ENCODE results near the gene DENND4A.
"Not testable (repeated sequence)": the region's sequence is repeated elsewhere in the genome, so short reads cannot be mapped to it uniquely, and the experiment has no call there.

The DENND4A gene

DNA sequence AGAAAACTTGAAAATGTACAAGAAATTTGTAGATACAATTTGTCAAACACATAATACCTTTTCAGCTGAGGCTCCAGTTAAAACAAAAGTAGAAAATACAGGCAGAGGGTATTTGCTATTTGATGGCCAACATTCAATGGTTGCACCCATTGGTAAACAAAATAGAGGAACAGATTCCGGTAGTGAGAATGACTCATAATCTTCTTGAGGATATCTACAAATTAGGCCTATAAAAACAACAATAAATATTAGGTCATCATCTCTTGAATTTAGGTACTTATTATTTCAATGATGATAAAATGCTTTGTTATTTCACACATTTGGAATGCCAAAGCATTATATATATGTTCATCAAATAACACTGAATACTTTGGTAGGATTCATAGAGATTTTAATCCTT, 53.4 kb downstream of the DENND4A start:
- Histone ChIP-seq H3K79me2 (ENCODE audit: control insufficient read depth, low read length) (no peaks in the 10 kb centered on the region), H3K9me2 (replicated peaks; ENCODE audit: control insufficient read depth, low read length) (no peaks in the 10 kb centered on the region), H3F3A (ENCODE audit: control insufficient read depth, insufficient read depth) (no peaks in the 10 kb centered on the region), H4K20me1 (ENCODE audit: control insufficient read depth, insufficient read depth, low read depth, low read length) (no peaks in the 10 kb centered on the region), H3K4me3 (ENCODE audit: low read length) (no peak overlapping the region), H3K4me1 (ENCODE audit: control insufficient read depth, low read length) (no peaks in the 10 kb centered on the region), H3K36me3 (ENCODE audit: control insufficient read depth, low read length) (peaks cover 74% of the 10 kb centered on the region), H3K27me3 (ENCODE audit: control insufficient read depth, low read length) (no peaks in the 10 kb centered on the region), H3K4me2 (ENCODE audit: low read length) (no peak overlapping the region), H3K27ac (ENCODE audit: low read depth, low read length) (no peak overlapping the region), H3K9me3 (ENCODE audit: control insufficient read depth, insufficient read depth, low read length) (no peaks in the 10 kb centered on the region)
- TF ChIP-seq CTCF (IDR thresholded peaks at IDR 0.05; ENCODE audit: low read depth, low read length, poor library complexity, severe bottlenecking) (no peak), EZH2phosphoT487 (IDR thresholded peaks at IDR 0.05; ENCODE audit: borderline replicate concordance, low read length) (no peak)

DNA sequence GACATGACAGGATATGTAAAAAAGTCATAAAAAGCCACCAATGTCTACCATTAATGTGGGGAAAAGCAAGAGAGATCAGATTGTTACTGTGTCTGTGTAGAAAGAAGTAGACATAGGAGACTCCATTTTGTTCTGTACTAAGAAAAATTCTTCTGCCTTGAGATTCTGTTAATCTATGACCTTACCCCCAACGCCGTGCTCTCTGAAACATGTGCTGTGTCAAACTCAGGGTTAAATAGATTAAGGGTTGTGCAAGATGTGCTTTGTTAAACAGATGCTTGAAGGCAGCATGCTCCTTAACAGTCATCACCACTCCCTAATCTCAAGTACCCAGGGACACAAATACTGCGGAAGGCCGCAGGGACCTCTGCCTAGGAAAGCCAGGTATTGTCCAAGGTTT, 58.5 kb downstream of the DENND4A start:
- H3K27ac ChIP-seq (ENCODE audit: low read depth, low read length); H3K4me3 ChIP-seq (ENCODE audit: low read length); H4K20me1 ChIP-seq (ENCODE audit: control insufficient read depth, insufficient read depth, low read depth, low read length); H3K27me3 ChIP-seq (ENCODE audit: control insufficient read depth, low read length); H3K79me2 ChIP-seq (ENCODE audit: control insufficient read depth, low read length); H3K4me1 ChIP-seq (ENCODE audit: control insufficient read depth, low read length); H3K4me2 ChIP-seq (ENCODE audit: low read length); H3K9me3 ChIP-seq (ENCODE audit: control insufficient read depth, insufficient read depth, low read length); H3F3A ChIP-seq (ENCODE audit: control insufficient read depth, insufficient read depth); H3K9me2 ChIP-seq (replicated peaks; ENCODE audit: control insufficient read depth, low read length): not testable (repeated sequence)
- peaks cover 76% of the 10 kb centered on the region for H3K36me3 ChIP-seq (ENCODE audit: control insufficient read depth, low read length)

GRCh38 chr15:65732698-65733097, 59.4 kb downstream of the DENND4A start:
- no peaks in the 10 kb centered on the region for H3K9me2 ChIP-seq (replicated peaks; ENCODE audit: control insufficient read depth, low read length)
- H4K20me1 ChIP-seq (ENCODE audit: control insufficient read depth, insufficient read depth, low read depth, low read length): no peaks in the 10 kb centered on the region
- no peak overlapping the region for H3K4me3 ChIP-seq (ENCODE audit: low read length)
- TF ChIP-seq CTCF (IDR thresholded peaks at IDR 0.05; ENCODE audit: low read depth, low read length, poor library complexity, severe bottlenecking) (no peak), EZH2phosphoT487 (IDR thresholded peaks at IDR 0.05; ENCODE audit: borderline replicate concordance, low read length) (no peak)
- peaks cover 68% of the 10 kb centered on the region for H3K36me3 ChIP-seq (ENCODE audit: control insufficient read depth, low read length)
- no peak overlapping the region for H3K4me2 ChIP-seq (ENCODE audit: low read length)
- H3F3A ChIP-seq (ENCODE audit: control insufficient read depth, insufficient read depth): peaks cover 3% of the 10 kb centered on the region; the same call in 1 of the 2 replicates
- no peaks in the 10 kb centered on the region for H3K9me3 ChIP-seq (ENCODE audit: control insufficient read depth, insufficient read depth, low read length)
- H3K27me3 ChIP-seq (ENCODE audit: control insufficient read depth, low read length): no peaks in the 10 kb centered on the region
- no peak overlapping the region for H3K27ac ChIP-seq (ENCODE audit: low read depth, low read length)
- H3K4me1 ChIP-seq (ENCODE audit: control insufficient read depth, low read length): no peaks in the 10 kb centered on the region
- no peaks in the 10 kb centered on the region for H3K79me2 ChIP-seq (ENCODE audit: control insufficient read depth, low read length)

- H3K27me3 ChIP-seq (ENCODE audit: control insufficient read depth, low read length): no peaks in the 10 kb centered on the region
- TF ChIP-seq EZH2phosphoT487 (IDR thresholded peaks at IDR 0.05; ENCODE audit: borderline replicate concordance, low read length) (no peak), CTCF (IDR thresholded peaks at IDR 0.05; ENCODE audit: low read depth, low read length, poor library complexity, severe bottlenecking) (no peak)
- H3K4me1 ChIP-seq (ENCODE audit: control insufficient read depth, low read length): no peaks in the 10 kb centered on the region
- peaks cover 3% of the 10 kb centered on the region; the same call in 1 of the 2 replicates for H3F3A ChIP-seq (ENCODE audit: control insufficient read depth, insufficient read depth)
- no peaks in the 10 kb centered on the region for H3K9me2 ChIP-seq (replicated peaks; ENCODE audit: control insufficient read depth, low read length)
- H3K4me2 ChIP-seq (ENCODE audit: low read length): no peak overlapping the region
- H3K36me3 ChIP-seq (ENCODE audit: control insufficient read depth, low read length): peaks cover 66% of the 10 kb centered on the region
- H3K27ac ChIP-seq (ENCODE audit: low read depth, low read length): no peak overlapping the region
- H4K20me1 ChIP-seq (ENCODE audit: control insufficient read depth, insufficient read depth, low read depth, low read length): no peaks in the 10 kb centered on the region
- H3K79me2 ChIP-seq (ENCODE audit: control insufficient read depth, low read length): no peaks in the 10 kb centered on the region
- H3K9me3 ChIP-seq (ENCODE audit: control insufficient read depth, insufficient read depth, low read length): no peaks in the 10 kb centered on the region
- H3K4me3 ChIP-seq (ENCODE audit: low read length): no peak overlapping the region
Observed at GRCh38 chr15:65731926-65732325, 60.2 kb downstream of the DENND4A start.
